LNCAP (cell line): ENCODE data around the gene FBXO3.

ENCODE experiments used
- TF ChIP-seq, protein P1 (sequence below): fragments of 450-650 bp; IDR thresholded peaks from 2 replicates; pipeline ENCODE4 v1.5.1; 2017; ENCODE audit warnings: mild to moderate bottlenecking

FBXO3 gene

GRCh38 chr11:33709466-33709865, 64.9 kb downstream of the FBXO3 start:
- TF ChIP-seq, protein P1, sequence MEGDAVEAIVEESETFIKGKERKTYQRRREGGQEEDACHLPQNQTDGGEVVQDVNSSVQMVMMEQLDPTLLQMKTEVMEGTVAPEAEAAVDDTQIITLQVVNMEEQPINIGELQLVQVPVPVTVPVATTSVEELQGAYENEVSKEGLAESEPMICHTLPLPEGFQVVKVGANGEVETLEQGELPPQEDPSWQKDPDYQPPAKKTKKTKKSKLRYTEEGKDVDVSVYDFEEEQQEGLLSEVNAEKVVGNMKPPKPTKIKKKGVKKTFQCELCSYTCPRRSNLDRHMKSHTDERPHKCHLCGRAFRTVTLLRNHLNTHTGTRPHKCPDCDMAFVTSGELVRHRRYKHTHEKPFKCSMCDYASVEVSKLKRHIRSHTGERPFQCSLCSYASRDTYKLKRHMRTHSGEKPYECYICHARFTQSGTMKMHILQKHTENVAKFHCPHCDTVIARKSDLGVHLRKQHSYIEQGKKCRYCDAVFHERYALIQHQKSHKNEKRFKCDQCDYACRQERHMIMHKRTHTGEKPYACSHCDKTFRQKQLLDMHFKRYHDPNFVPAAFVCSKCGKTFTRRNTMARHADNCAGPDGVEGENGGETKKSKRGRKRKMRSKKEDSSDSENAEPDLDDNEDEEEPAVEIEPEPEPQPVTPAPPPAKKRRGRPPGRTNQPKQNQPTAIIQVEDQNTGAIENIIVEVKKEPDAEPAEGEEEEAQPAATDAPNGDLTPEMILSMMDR = no peak

DNA sequence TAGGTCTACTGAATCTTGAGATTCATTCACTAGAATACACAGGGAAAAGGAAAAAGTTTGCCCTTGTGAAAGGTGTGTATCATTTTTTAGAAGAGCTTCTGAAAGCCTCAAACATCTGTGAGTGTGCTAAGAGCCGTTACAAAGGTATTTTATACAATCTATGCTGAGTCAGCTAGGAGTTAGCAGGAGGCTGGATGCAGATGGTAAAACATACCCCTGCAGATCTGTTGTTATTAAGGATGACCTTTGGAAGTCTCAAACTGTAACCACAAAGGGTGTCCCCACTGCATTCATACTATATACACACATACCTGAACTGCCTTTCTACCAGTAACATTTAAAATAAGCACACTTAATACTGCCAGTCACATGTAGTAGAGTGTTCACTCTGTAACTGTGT, 65.3 kb downstream of the FBXO3 start:
- TF ChIP-seq, protein P1 = no peak

- TF ChIP-seq, protein P1 = no peak
Observed at GRCh38 chr11:33706966-33707365, 67.4 kb downstream of the FBXO3 start.

DNA sequence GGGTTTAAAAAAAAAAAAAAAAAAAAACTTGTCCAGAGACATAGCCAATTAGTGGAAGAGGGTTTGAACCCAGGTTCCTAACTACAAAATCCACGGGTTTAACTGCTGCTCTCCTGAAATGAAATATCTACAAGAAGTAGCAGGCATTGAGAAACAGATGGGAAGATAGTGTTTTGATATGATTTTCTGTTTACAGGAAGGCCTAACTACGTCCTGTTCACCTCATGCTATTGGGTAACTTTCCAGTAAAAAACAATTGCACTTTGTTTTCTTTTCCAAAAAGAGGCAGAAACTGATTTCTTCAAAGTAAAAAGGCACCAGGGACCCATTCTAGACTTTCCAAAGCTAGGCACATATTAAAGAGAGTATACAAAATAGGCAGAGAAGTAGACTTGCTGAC, 67.8 kb downstream of the FBXO3 start:
- TF ChIP-seq, protein P1 = no peak

GRCh38 chr11:33704240-33705002, 69.9 kb downstream of the FBXO3 start:
- TF ChIP-seq, protein P1 = no peak

- TF ChIP-seq, protein P1 = no peak
Observed at GRCh38 chr11:33703788-33704187, 70.5 kb downstream of the FBXO3 start.

- TF ChIP-seq, protein P1 = no peak
Observed at GRCh38 chr11:33703234-33703633, 71.1 kb downstream of the FBXO3 start.
